CD8-positive, alpha-beta memory T cell (primary cell): Measurements from ENCODE around the gene MTAP. TPM values are rescaled to one million over a fixed set of nuclear protein-coding genes. Genes with fewer than 3 reads are reported as not detected.

Source experiments
- CTCF ChIA-PET: fragments of 350-600 bp; sonication (Branson Sonifier 250); formaldehyde crosslinking; loops from one replicate; lab custom pipeline; 2021; ENCODE audit warnings: antibody characterized with exemption; lab: Charles Lee
- POLR2A ChIA-PET: fragments of 350-600 bp; sonication (Branson Sonifier 250); formaldehyde crosslinking; loops from one replicate; lab custom pipeline; 2021; ENCODE audit warnings: antibody characterized with exemption; lab: Charles Lee
- DNase-seq, 5 donors: peaks; one replicate each; pipeline versions ENCODE4 v3.0.0 to v3.0.0-alpha.2; 2020 to 2022; ENCODE audit warnings: mixed read lengths in 1 of 5
- H3K27ac ChIP-seq: one replicate; pipeline ENCODE4 v1.7.0; 2013; ENCODE audit warnings: low read depth, mild to moderate bottlenecking, low read length, moderate library complexity
- H3K27me3 ChIP-seq: 2 replicates; pipeline ENCODE4 v1.7.0; 2013; ENCODE audit warnings: low read length, mild to moderate bottlenecking; ENCODE audit not compliant: insufficient read depth, poor library complexity, severe bottlenecking
- H3K36me3 ChIP-seq: 2 replicates; pipeline ENCODE4 v1.7.0; 2013; ENCODE audit warnings: mild to moderate bottlenecking, low read length, moderate library complexity; ENCODE audit not compliant: insufficient read depth
- H3K4me1 ChIP-seq: 2 replicates; pipeline ENCODE4 v1.7.0; 2013; ENCODE audit warnings: mild to moderate bottlenecking, low read length, moderate library complexity; ENCODE audit not compliant: insufficient read depth
- H3K4me3 ChIP-seq: 2 replicates; pipeline ENCODE4 v1.7.0; 2013; ENCODE audit warnings: mild to moderate bottlenecking, low read length
- H3K9me3 ChIP-seq: 2 replicates; pipeline ENCODE4 v1.7.0; 2013; ENCODE audit warnings: mild to moderate bottlenecking, low read length
- H3K27ac Mint-ChIP-seq, 8 donors: one replicate each; pipeline ENCODE4 v1.8.0; 2020 to 2021; ENCODE audit warnings: mixed read lengths in 8 of 8, mild to moderate bottlenecking in 6 of 8, inconsistent platforms in 3 of 8, moderate library complexity in 3 of 8
- H3K27me3 Mint-ChIP-seq, 2 donors: one replicate each; pipeline ENCODE4 v1.8.0; 2020 to 2021; ENCODE audit warnings: mixed read lengths in 2 of 2, mild to moderate bottlenecking in 1 of 2, moderate library complexity in 1 of 2
- H3K36me3 Mint-ChIP-seq, 3 donors: one replicate each; pipeline ENCODE4 v1.8.0; 2020 to 2021; ENCODE audit warnings: mixed read lengths in 3 of 3, inconsistent platforms in 1 of 3, mild to moderate bottlenecking in 1 of 3
- H3K4me1 Mint-ChIP-seq, 3 donors: one replicate each; pipeline ENCODE4 v1.8.0; 2020 to 2021; ENCODE audit warnings: mixed read lengths in 3 of 3, inconsistent platforms in 1 of 3, mild to moderate bottlenecking in 1 of 3
- H3K4me3 Mint-ChIP-seq, 7 donors: one replicate each; pipeline ENCODE4 v1.8.0; 2020 to 2021; ENCODE audit warnings: mixed read lengths in 7 of 7, mild to moderate bottlenecking in 6 of 7, moderate library complexity in 4 of 7, inconsistent platforms in 2 of 7
- H3K9me3 Mint-ChIP-seq, 5 donors: one replicate each; pipeline ENCODE4 v1.8.0; 2020 to 2022; ENCODE audit warnings: mixed read lengths in 5 of 5, mild to moderate bottlenecking in 3 of 5, moderate library complexity in 2 of 5, inconsistent platforms in 1 of 5
- polyA plus RNA-seq: library from polyadenylated mRNA; unstranded; fragments of 300-500 nt; fragmentation: Illumina TruSeq; gene quantifications from one replicate; pipeline ENCODE4 v1.2.3, GENCODE V29; 2021
- total RNA-seq, 2 experiments: library from RNA; stranded (reverse); gene quantifications; one replicate each; pipeline ENCODE4 v1.2.3, GENCODE V29; 2021

Gene MTAP
- total and polyA plus RNA-seq, 3 experiments from 2014 or later, result 19.3 to 81.6 (median 77.4) TPM

GRCh38 chr9:21904371-21904770, 101.9 kb downstream of the MTAP start:
- H3K4me1 Mint-ChIP-seq, result no peaks in the 10 kb centered on the region
- CTCF ChIA-PET, result interaction anchor here (1.0 kb wide), 1 partner anchor 13 kb away, joined by 3 read pairs; no protein-coding TSS in a partner anchor
- peak overlapping the region in 2 of 8 donors; percentile 0 to 5 for H3K27ac Mint-ChIP-seq
- peaks cover 9% of the 10 kb centered on the region for H3K9me3 ChIP-seq
- no peaks in the 10 kb centered on the region for H3K4me1 ChIP-seq
- H3K27me3 Mint-ChIP-seq, result no peaks in the 10 kb centered on the region
- no peaks in the 10 kb centered on the region for H3K36me3 ChIP-seq
- peaks cover 25 to 69% (median 56%) of the 10 kb centered on the region in 5 donors for H3K9me3 Mint-ChIP-seq
- H3K4me3 Mint-ChIP-seq, result no peak overlapping the region
- no peaks in the 10 kb centered on the region for H3K27me3 ChIP-seq
- no peak for DNase-seq
- POLR2A ChIA-PET, result no interaction called here
- peaks cover 9 to 59% (median 12%) of the 10 kb centered on the region in 3 donors for H3K36me3 Mint-ChIP-seq
- no peak overlapping the region for H3K27ac ChIP-seq
- H3K4me3 ChIP-seq, result no peak overlapping the region

- Histone ChIP-seq H3K36me3 (no peaks in the 10 kb centered on the region), H3K4me1 (no peaks in the 10 kb centered on the region), H3K4me3 (no peak overlapping the region), H3K9me3 (peaks cover 9% of the 10 kb centered on the region), H3K27me3 (no peaks in the 10 kb centered on the region), H3K27ac (no peak overlapping the region)
- Mint-ChIP-seq H3K4me3 (no peak overlapping the region), H3K27ac (no peak overlapping the region), H3K9me3 (peaks cover 27 to 69% (median 55%) of the 10 kb centered on the region in 5 donors), H3K27me3 (no peaks in the 10 kb centered on the region), H3K4me1 (no peaks in the 10 kb centered on the region), H3K36me3 (peaks cover 9 to 63% (median 13%) of the 10 kb centered on the region in 3 donors)
- DNase-seq, result no peak
- POLR2A ChIA-PET, result no interaction called here
- CTCF ChIA-PET, result no interaction called here
Measured at GRCh38 chr9:21904776-21905175, 102.3 kb downstream of the MTAP start.

GRCh38 chr9:21906213-21906612, 103.8 kb downstream of the MTAP start:
- Mint-ChIP-seq H3K27ac (no peak overlapping the region), H3K9me3 (peaks cover 26 to 68% (median 53%) of the 10 kb centered on the region in 5 donors), H3K36me3 (peaks cover 12 to 69% (median 12%) of the 10 kb centered on the region in 3 donors), H3K27me3 (no peaks in the 10 kb centered on the region), H3K4me1 (no peaks in the 10 kb centered on the region), H3K4me3 (no peak overlapping the region)
- POLR2A ChIA-PET, result no interaction called here
- CTCF ChIA-PET, result no interaction called here
- Histone ChIP-seq H3K4me1 (no peaks in the 10 kb centered on the region), H3K9me3 (no peaks in the 10 kb centered on the region), H3K4me3 (no peak overlapping the region), H3K27ac (no peak overlapping the region), H3K36me3 (no peaks in the 10 kb centered on the region), H3K27me3 (no peaks in the 10 kb centered on the region)
- no peak for DNase-seq

- Mint-ChIP-seq H3K9me3 (peaks cover 29 to 69% (median 56%) of the 10 kb centered on the region in 5 donors), H3K27ac (no peak overlapping the region), H3K36me3 (peaks cover 12 to 70% (median 12%) of the 10 kb centered on the region in 3 donors), H3K4me3 (no peak overlapping the region), H3K4me1 (no peaks in the 10 kb centered on the region), H3K27me3 (no peaks in the 10 kb centered on the region)
- Histone ChIP-seq H3K9me3 (no peaks in the 10 kb centered on the region), H3K4me3 (no peak overlapping the region), H3K4me1 (no peaks in the 10 kb centered on the region), H3K27ac (no peak overlapping the region), H3K27me3 (no peaks in the 10 kb centered on the region), H3K36me3 (no peaks in the 10 kb centered on the region)
- ChIA-PET POLR2A (no interaction called here), CTCF (no interaction called here)
- DNase-seq, result no peak
Measured at GRCh38 chr9:21906881-21907280, 104.4 kb downstream of the MTAP start.

GRCh38 chr9:21919377-21920362, 117.2 kb downstream of the MTAP start:
- Histone ChIP-seq H3K4me1 (peaks cover 16% of the 10 kb centered on the region), H3K36me3 (no peaks in the 10 kb centered on the region), H3K9me3 (peaks cover 5% of the 10 kb centered on the region), H3K27ac (peak overlapping the region; percentile 21), H3K27me3 (no peaks in the 10 kb centered on the region), H3K4me3 (peak overlapping the region; percentile 20)
- peak in 3 of 5 donors; percentile 49 to 63 (median 55) for DNase-seq
- H3K9me3 Mint-ChIP-seq, result peaks cover 11 to 31% (median 22%) of the 10 kb centered on the region in 5 donors
- ChIA-PET CTCF (interaction anchor here (0.8 to 1.5 kb wide), 2 partner anchors 89 to 454 kb away, joined by 3 to 4 read pairs; partner anchors contain the start of gene CDKN2B), POLR2A (no interaction called here)
- H3K4me3 Mint-ChIP-seq, result peak overlapping the region; percentile 14 to 70 (median 44)
- H3K36me3 Mint-ChIP-seq, result peaks cover 4 to 46% (median 4%) of the 10 kb centered on the region in 3 donors
- H3K27ac Mint-ChIP-seq, result peak overlapping the region; percentile 9 to 92 (median 66)
- peaks cover 20 to 40% (median 34%) of the 10 kb centered on the region in 3 donors for H3K4me1 Mint-ChIP-seq
- no peaks in the 10 kb centered on the region for H3K27me3 Mint-ChIP-seq

- Mint-ChIP-seq H3K36me3 (peaks cover under 1 to 25% (median 2%) of the 10 kb centered on the region in 3 donors), H3K4me3 (peak overlapping the region in 1 of 7 donors; percentile 3), H3K27me3 (no peaks in the 10 kb centered on the region), H3K4me1 (peaks cover 17 to 31% (median 23%) of the 10 kb centered on the region in 3 donors), H3K9me3 (peaks cover 3 to 9% (median 3%) of the 10 kb centered on the region in 5 donors), H3K27ac (peak overlapping the region in 2 of 8 donors; percentile 18 to 27)
- ChIA-PET CTCF (no interaction called here), POLR2A (no interaction called here)
- Histone ChIP-seq H3K36me3 (no peaks in the 10 kb centered on the region), H3K27me3 (no peaks in the 10 kb centered on the region), H3K9me3 (no peaks in the 10 kb centered on the region), H3K4me3 (no peak overlapping the region), H3K27ac (no peak overlapping the region), H3K4me1 (peaks cover 16% of the 10 kb centered on the region)
- no peak for DNase-seq
Measured at GRCh38 chr9:21923694-21924093, 121.3 kb downstream of the MTAP start.

GRCh38 chr9:21927752-21928151, 125.3 kb downstream of the MTAP start:
- H3K4me3 Mint-ChIP-seq, result no peak overlapping the region
- H3K27ac Mint-ChIP-seq, result no peak overlapping the region
- ChIA-PET CTCF (no interaction called here), POLR2A (no interaction called here)
- H3K27me3 Mint-ChIP-seq, result peaks cover 0 to 1% of the 10 kb centered on the region in 2 donors
- Histone ChIP-seq H3K4me1 (no peaks in the 10 kb centered on the region), H3K36me3 (no peaks in the 10 kb centered on the region), H3K9me3 (no peaks in the 10 kb centered on the region), H3K4me3 (no peak overlapping the region), H3K27ac (no peak overlapping the region), H3K27me3 (no peaks in the 10 kb centered on the region)
- no peak for DNase-seq
- no peaks in the 10 kb centered on the region for H3K9me3 Mint-ChIP-seq
- no peaks in the 10 kb centered on the region for H3K4me1 Mint-ChIP-seq
- peaks cover 4 to 36% (median 5%) of the 10 kb centered on the region in 3 donors for H3K36me3 Mint-ChIP-seq

GRCh38 chr9:21931428-21931827, 129.0 kb downstream of the MTAP start:
- Mint-ChIP-seq H3K4me1 (no peaks in the 10 kb centered on the region), H3K9me3 (no peaks in the 10 kb centered on the region), H3K27me3 (peaks cover 0 to 1% of the 10 kb centered on the region in 2 donors), H3K27ac (peak overlapping the region in 1 of 8 donors; percentile 58), H3K36me3 (peaks cover 4 to 24% (median 5%) of the 10 kb centered on the region in 3 donors), H3K4me3 (no peak overlapping the region)
- CTCF ChIA-PET, result no interaction called here
- Histone ChIP-seq H3K4me1 (no peaks in the 10 kb centered on the region), H3K9me3 (no peaks in the 10 kb centered on the region), H3K4me3 (no peak overlapping the region), H3K36me3 (no peaks in the 10 kb centered on the region), H3K27me3 (no peaks in the 10 kb centered on the region), H3K27ac (no peak overlapping the region)
- DNase-seq, result no peak
- POLR2A ChIA-PET, result no interaction called here
